ENCODE data around the gene FLNA.

GRCh38 chrX:154333837-154334271 lies 40.6 kb downstream of the FLNA start:
- TF ChIP-seq CTCF (IDR thresholded peaks at IDR 0.05; ENCODE audit: poor library complexity, severe bottlenecking) (no peak), EZH2 (IDR thresholded peaks at IDR 0.05; ENCODE audit: borderline replicate concordance, insufficient read depth, low read length, poor library complexity, severe bottlenecking) (no peak), EP300 (conservative IDR thresholded peaks at IDR 0.05; ENCODE audit: poor library complexity, severe bottlenecking) (no peak), REST (IDR thresholded peaks at IDR 0.05; ENCODE audit: borderline replicate concordance) (no peak), POLR2AphosphoS5 (IDR thresholded peaks at IDR 0.05) (no peak)

Data from neural cell (in vitro differentiated cells).